ENCODE results near the gene LRRC57. TPM values are rescaled to one million over a fixed set of nuclear protein-coding genes. Genes with fewer than 3 reads are reported as not detected.

Gene LRRC57
- total and polyA plus RNA-seq, 2 of the 13 experiments (the other 11 are each of a cell fraction or from before 2014, with no cell fraction given), result 5.8 to 14.8 TPM

DNA sequence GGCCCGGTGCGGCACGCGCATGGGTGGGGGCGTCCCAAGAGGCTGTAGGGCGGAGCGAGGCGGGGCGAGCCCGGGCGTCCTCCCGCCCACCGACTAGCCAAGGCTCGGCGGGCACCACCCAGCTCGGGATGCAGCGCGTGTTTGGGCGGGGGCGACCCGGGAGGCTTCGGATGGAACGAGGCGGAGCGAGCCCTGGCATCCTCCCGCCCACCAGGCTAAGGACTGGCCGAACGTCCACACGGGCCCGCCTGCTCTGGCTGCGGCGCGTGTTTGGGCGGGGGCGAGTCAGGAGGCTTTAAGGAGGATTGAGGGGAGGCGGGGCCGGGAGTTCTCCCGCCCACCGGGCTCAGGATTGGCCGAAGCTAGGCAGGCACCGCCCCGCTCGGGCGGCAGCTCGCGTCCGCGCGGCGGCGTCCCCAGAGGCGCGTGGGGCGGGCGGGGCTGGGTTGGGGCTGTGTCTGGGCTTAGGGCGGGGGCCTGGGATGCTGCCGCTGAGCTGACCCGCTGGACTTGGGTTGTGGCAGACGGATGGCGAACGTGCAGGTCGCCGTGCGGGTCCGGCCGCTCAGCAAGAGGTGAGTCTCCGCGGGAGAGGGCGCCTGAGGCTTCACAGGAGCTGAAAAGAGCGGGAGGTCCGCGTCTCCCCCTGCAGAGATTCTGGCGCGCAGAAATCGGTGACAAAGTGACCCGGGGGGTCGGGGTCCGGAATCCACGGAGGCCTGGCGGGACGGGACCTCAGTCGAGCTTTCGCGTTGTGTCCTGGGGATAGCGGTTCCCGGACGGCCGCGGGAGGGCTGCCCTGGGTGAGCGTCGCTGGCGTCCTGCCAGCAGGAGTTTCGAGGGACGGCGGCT lies 26.8 kb upstream of the LRRC57 start, which contains the start of gene STARD9 (continued):
- no peak for TF ChIP-seq ZBTB7B (CRISPR knock-in tag; IDR thresholded peaks at IDR 0.05)
- no peak; the same call in 1 of the 2 replicates for TF ChIP-seq SALL2 (CRISPR knock-in tag; IDR thresholded peaks at IDR 0.05)
- TF ChIP-seq PHF8 (CRISPR knock-in tag; IDR thresholded peaks at IDR 0.05), result peak; percentile 76
- TF ChIP-seq, protein P1, sequence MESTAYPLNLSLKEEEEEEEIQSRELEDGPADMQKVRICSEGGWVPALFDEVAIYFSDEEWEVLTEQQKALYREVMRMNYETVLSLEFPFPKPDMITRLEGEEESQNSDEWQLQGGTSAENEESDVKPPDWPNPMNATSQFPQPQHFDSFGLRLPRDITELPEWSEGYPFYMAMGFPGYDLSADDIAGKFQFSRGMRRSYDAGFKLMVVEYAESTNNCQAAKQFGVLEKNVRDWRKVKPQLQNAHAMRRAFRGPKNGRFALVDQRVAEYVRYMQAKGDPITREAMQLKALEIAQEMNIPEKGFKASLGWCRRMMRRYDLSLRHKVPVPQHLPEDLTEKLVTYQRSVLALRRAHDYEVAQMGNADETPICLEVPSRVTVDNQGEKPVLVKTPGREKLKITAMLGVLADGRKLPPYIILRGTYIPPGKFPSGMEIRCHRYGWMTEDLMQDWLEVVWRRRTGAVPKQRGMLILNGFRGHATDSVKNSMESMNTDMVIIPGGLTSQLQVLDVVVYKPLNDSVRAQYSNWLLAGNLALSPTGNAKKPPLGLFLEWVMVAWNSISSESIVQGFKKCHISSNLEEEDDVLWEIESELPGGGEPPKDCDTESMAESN (CRISPR knock-in tag; conservative IDR thresholded peaks at IDR 0.05), result 0 out of 2 replicates have a peak, but pooled peaks have one; percentile 65
- TF ChIP-seq CENPX (CRISPR knock-in tag; IDR thresholded peaks at IDR 0.05), result no peak
- TF ChIP-seq, protein P2, sequence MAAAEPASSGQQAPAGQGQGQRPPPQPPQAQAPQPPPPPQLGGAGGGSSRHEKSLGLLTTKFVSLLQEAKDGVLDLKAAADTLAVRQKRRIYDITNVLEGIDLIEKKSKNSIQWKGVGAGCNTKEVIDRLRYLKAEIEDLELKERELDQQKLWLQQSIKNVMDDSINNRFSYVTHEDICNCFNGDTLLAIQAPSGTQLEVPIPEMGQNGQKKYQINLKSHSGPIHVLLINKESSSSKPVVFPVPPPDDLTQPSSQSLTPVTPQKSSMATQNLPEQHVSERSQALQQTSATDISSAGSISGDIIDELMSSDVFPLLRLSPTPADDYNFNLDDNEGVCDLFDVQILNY (CRISPR knock-in tag; conservative IDR thresholded peaks at IDR 0.05), result no peak
- TF ChIP-seq, protein P3, sequence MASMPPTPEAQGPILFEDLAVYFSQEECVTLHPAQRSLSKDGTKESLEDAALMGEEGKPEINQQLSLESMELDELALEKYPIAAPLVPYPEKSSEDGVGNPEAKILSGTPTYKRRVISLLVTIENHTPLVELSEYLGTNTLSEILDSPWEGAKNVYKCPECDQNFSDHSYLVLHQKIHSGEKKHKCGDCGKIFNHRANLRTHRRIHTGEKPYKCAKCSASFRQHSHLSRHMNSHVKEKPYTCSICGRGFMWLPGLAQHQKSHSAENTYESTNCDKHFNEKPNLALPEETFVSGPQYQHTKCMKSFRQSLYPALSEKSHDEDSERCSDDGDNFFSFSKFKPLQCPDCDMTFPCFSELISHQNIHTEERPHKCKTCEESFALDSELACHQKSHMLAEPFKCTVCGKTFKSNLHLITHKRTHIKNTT (CRISPR knock-in tag; IDR thresholded peaks at IDR 0.05), result no peak
- TF ChIP-seq SSRP1 (CRISPR knock-in tag; IDR thresholded peaks at IDR 0.05), result no peak
- TF ChIP-seq HNRNPL (IDR thresholded peaks at IDR 0.05; ENCODE audit: low read depth, low read length), result peak; percentile 55; the same call in 1 of the 2 replicates
- TF ChIP-seq, protein P4, sequence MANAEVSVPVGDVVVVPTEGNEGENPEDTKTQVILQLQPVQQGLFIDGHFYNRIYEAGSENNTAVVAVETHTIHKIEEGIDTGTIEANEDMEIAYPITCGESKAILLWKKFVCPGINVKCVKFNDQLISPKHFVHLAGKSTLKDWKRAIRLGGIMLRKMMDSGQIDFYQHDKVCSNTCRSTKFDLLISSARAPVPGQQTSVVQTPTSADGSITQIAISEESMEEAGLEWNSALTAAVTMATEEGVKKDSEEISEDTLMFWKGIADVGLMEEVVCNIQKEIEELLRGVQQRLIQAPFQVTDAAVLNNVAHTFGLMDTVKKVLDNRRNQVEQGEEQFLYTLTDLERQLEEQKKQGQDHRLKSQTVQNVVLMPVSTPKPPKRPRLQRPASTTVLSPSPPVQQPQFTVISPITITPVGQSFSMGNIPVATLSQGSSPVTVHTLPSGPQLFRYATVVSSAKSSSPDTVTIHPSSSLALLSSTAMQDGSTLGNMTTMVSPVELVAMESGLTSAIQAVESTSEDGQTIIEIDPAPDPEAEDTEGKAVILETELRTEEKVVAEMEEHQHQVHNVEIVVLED (CRISPR knock-in tag; IDR thresholded peaks at IDR 0.05; ENCODE audit: borderline replicate concordance), result peak; percentile 78; the same call in 1 of the 2 replicates
- TF ChIP-seq ZNF121 (CRISPR knock-in tag; IDR thresholded peaks at IDR 0.05), result no peak
- TF ChIP-seq, protein P5, sequence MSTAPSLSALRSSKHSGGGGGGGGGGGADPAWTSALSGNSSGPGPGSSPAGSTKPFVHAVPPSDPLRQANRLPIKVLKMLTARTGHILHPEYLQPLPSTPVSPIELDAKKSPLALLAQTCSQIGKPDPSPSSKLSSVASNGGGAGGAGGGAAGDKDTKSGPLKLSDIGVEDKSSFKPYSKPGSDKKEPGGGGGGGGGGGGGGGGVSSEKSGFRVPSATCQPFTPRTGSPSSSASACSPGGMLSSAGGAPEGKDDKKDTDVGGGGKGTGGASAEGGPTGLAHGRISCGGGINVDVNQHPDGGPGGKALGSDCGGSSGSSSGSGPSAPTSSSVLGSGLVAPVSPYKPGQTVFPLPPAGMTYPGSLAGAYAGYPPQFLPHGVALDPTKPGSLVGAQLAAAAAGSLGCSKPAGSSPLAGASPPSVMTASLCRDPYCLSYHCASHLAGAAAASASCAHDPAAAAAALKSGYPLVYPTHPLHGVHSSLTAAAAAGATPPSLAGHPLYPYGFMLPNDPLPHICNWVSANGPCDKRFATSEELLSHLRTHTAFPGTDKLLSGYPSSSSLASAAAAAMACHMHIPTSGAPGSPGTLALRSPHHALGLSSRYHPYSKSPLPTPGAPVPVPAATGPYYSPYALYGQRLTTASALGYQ (CRISPR knock-in tag; IDR thresholded peaks at IDR 0.05), result no peak
- no peak; the same call in 1 of the 2 replicates for TF ChIP-seq ZNF230 (CRISPR knock-in tag; IDR thresholded peaks at IDR 0.05)
- TF ChIP-seq, protein P6, sequence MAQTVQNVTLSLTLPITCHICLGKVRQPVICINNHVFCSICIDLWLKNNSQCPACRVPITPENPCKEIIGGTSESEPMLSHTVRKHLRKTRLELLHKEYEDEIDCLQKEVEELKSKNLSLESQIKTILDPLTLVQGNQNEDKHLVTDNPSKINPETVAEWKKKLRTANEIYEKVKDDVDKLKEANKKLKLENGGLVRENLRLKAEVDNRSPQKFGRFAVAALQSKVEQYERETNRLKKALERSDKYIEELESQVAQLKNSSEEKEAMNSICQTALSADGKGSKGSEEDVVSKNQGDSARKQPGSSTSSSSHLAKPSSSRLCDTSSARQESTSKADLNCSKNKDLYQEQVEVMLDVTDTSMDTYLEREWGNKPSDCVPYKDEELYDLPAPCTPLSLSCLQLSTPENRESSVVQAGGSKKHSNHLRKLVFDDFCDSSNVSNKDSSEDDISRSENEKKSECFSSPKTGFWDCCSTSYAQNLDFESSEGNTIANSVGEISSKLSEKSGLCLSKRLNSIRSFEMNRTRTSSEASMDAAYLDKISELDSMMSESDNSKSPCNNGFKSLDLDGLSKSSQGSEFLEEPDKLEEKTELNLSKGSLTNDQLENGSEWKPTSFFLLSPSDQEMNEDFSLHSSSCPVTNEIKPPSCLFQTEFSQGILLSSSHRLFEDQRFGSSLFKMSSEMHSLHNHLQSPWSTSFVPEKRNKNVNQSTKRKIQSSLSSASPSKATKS (CRISPR knock-in tag; IDR thresholded peaks at IDR 0.05), result no peak
- no peak; the same call in none of the 2 replicates for TF ChIP-seq KLF12 (CRISPR knock-in tag; IDR thresholded peaks at IDR 0.05; ENCODE audit: borderline replicate concordance)
- TF ChIP-seq AGO2 (optimal IDR thresholded peaks at IDR 0.05; ENCODE audit: low read depth, low read length), result no peak
- no peak for TF ChIP-seq ZNF264 (CRISPR knock-in tag; IDR thresholded peaks at IDR 0.05)

All from HepG2 (cell line).